NCI-H2029 (cell line): ENCODE results near the gene SEMA3C.
A peak's percentile ranks its signal among the peaks of the same experiment; 100 is the strongest.
"Not testable (repeated sequence)": the region's sequence is repeated elsewhere in the genome, so short reads cannot be mapped to it uniquely, and the experiment has no call there.

Experiments used
- DNase-seq: peaks from one replicate; lab custom pipeline; 2025; lab: John Stamatoyannopoulos, UW

Gene SEMA3C

DNA sequence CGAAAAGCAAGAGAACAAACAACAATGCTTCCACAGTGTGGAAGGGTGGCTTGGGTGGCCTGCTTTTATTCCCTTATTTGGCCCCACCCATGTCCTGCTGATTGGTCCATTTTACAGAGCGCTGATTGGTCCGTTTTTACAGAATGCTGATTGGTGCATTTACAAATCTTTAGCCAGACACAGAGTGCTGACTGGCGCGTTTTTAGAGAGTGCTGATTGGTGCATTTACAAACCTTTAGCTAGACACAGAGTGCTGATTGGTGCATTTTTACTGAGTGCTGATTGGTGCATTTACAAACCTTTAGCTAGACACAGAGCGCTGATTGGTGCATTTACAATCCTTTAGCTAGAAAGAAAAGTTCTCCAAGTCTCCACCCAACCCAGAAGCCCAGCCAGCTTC is 8.1 kb upstream of the SEMA3C start:
- not testable (repeated sequence) for DNase-seq

DNA sequence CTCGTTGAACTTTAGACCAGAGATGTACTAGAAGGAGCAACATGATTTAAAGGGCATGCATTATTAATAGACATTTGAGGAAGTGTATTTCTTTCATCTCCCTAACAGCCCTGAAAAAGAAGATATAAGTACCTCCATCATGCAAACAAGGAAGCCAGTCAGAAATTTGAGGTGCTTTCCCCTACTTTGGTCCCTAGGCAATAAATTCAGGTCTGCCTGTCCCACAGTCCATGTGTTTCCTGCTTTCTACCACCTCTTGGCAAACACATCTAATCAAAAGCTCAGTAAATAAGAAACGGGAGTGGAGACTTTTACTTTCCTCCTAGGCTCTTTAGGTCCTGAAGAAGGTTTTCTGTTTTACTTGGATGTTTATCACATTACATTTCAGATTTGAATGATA is 5.2 kb upstream of the SEMA3C start:
- no peak for DNase-seq

DNA sequence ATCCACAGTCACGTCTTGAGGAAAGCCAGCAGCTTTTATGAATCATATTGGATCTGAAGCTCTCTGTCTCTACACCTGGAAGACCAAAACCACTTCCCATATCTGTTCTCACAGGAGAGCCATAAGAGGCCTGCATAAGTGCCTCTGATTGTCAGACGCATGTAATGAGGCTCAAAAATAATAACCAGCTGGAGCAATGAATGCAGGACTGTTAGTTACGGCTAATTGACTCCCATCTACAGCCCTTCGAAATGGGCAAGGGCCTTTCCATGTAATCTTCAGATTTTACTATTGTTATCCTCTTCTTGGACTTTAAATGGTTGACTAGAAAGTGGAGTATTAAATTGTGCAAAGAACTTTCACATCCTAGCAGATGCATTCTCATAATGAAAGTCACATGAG is 4.4 kb upstream of the SEMA3C start:
- DNase-seq, result peak; percentile 77

DNA sequence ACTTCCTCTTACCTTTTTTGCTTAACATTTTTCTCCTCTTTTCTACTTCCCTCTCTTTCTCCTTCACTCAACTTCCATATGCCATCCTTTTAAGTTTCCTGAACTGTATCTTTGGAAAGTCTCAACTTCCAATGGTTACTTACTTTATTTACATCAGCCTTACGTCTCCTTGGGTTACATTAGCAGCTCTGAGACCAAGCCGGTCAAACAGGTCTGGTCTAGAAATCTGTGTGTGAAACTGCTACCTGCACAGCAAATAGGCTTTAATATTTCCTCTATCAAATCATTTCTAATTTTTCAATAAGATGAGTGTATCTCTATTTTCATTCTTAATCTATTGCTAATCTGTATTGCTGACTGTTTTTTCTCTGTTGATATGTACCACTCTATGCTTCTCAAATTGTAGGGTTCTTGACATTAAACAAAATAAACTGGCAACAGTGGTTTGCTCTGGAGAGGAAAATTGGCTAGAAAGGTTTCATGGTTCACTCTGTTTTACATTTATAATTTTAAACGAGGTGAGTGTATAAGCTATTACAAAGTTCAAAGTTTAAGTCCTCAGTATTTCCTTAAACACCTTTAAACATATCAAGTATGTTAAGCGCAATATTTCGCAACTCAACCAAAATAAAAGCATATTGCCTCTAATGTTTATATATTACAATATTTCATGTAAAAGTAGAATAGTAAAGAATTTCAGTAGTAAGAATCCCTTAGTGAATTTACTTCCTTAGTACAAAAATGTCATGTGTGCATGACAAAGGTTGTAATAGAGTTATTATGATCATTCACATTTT is 3.6 kb upstream of the SEMA3C start:
- DNase-seq, result no peak

DNA sequence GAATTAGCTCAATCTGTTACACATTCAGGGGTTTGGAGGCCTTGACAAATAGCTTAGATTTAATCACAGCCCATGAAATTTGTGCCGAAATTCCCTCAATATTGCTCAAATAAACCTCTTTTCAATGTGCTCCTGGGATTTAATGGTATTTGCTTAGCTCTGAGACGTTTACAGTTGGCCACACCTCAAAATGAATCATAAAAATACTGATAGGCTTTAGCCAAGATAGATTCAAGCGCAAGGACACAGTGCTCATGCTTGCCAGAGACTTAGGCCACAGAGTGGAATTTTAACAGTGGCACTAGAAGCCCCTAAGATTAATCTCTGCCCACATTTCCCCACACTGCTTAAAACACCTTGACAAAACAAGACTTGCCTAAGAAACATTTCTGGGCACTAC is 2.3 kb upstream of the SEMA3C start:
- no peak for DNase-seq

DNA sequence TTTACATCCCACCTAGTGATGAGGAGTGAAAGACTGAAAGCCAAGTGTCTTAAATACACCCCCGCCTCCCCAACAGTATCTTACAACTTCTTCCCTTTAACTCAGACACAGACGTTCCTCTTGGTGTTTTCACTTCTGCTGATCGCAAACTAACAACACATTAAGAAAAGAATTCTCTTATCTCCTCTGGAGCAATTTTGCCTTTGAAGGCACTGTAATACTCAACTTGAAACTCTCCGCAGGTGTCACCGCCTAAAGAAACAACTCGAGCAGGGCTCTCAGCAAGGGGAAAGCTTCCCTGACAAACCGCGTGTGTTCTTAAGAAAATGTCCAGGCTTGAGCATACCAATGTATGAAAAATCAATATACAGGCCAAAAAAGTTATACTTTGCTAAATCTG is 452 bp downstream of the SEMA3C start:
- no peak for DNase-seq

DNA sequence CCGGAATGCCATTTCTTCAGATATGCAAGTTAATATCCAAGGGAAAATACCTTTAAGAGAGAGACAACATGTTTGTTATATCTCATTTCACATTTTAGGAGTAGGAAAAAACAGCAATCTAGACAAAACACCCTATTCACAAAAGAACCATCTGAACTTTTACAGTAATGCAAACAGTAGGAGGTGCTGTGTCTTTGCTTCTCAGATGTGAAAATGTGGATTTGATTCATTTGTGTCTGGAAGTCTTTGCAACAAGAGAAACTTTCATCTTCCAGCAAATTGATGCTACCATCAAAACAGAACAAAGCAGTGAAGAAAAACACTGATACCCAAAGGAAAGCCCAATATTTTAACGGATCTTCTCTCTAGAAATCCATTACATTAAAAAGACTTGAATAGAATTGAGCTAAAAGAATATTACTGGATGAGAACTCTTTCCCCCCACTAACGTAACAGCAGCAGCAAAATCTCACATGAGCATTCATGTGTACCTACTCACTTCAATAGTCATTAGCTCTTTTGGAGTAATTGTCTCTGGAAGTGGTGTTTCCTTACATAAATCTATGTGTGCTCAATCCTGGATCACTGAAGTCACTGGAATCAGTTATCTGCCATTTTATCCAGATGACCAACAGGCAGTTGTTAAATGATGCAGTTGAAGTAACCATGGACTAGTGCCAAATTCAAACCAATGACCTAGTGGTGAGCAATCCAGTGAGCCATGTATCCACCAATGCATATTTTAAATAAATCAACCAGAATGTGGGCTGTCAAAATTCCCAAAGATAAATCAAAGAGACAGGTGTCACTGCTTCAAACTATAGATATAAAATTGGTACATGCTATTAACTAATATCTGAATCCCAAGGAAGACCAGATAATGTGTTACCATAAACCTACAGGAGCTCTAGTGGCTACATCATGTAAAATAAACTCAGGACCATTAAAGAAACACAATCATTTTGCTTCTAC is 1.8 kb downstream of the SEMA3C start:
- no peak for DNase-seq

DNA sequence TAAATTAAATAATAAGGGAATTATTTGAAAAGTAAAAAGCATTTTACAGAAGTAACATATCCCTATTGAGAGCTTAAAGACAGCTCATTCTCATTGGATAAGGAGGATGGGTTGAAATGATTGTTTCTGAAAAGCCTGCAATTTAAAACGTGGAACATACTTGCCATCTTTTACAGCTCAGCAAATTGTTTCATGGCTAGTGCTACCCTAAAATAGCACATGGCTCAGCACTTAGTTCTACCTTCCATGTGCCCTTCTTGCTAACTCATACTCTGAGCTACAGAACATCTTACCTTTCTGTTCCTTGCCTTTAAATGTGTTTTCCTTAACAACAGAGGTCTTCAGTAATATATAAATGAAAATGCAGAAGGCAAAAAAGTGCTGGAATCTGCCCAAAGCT is 8.6 kb downstream of the SEMA3C start:
- DNase-seq, result no peak

DNA sequence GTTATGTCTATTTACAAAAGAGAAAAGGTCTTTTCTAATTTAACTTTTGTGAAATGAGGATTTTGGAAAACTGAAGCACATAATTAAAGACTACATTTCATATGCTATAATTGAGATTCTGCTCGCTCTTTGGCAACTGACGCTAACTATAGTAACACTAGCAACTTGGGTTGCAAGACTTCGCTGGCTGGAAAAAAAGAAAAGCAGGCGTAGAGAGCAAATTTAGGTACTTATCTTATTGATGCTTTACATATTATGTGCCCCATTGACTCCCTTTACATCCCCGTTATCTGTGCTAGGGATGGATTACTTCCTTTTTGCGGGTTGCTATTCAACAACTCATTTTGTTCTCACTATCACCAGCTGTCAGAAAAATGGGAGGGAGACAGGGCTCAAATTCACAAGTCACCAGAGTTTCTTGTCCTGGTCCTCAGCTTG is 10.5 kb downstream of the SEMA3C start:
- no peak for DNase-seq

DNA sequence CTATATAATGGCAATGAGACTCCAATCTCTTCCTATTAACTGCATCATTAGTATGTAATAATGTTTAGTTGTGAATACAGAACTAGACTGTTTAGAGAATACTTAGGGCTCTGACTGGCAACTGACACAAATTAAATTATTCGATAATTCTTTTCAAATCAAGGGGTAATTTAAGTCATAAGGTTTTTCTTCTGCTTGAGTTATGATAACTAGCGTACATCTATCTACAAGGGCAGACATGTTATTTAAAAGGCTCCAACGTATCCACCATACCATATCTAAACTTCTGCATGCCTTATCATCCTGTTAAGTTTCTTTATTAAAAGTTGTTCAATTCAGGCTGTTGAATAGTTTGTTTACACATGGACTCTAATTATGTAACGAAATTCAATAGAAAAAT is 11.2 kb downstream of the SEMA3C start:
- no peak for DNase-seq

DNA sequence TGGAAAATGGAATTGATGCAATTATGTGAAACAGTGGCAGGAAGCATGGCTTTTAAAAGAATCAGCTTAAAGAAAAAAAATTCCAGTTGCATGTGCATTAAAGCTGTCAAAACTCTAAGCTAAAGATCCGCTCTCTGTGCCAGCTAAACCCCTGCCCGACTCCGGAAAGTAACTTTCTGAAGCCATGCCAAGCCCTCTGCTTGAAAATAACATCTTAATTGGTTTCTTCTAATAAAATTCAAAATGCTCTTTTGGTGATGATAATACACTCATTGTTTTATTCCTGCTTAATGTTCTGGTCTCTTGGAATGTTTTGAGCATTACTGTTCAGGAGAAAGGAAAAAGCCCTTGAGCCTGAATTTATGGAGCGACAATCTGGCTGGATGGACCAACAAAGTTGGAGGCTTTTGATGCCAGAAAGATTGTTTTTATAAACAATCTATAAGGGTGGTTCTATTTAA is 11.7 kb downstream of the SEMA3C start:
- no peak for DNase-seq

DNA sequence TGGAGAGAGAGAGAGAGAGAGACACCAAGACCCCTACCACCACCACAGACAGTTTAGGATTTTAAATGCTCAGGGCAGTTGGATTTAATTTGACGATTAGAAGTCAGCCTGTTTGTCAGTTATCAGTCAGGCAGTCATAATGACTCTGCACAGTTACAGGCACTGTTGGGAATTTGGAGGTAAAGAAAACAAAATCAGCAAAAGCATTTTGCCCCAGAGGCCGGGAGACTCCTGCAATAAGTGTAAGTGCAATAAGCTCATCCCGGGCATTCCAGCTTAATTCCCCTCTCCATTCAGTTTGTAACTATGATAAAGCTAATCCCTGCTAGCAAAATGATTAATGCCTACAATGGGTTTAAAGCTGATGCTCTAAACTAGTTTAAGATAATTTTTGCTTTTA is 13.5 kb downstream of the SEMA3C start:
- no peak for DNase-seq

DNA sequence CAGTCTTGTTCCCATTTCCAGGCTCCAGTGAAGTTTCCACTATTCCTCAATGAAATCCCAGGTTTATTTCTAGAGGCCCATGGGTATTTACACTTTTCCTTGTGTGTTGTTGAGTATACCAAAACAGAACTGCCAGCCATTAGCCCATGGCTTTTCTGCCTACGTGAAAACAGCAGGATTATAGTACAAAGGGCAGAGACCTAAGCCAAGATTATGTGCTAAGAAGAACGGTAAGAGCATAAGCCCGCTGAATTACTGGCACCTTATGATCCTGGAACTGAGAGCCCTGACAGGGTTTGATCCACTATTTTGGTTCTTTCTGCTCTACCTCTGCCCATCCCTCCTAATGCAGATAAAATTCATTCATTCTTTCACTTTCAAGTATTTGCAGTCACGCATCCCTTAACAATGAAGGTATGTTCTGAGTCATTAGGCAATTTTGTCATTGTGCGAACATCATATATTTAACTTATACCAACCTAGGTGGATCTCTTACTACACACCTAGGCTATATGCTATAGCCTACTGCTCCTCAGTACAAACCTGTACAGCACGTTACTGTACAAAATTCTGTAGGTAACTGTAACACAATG is 16.0 kb downstream of the SEMA3C start:
- no peak for DNase-seq

DNA sequence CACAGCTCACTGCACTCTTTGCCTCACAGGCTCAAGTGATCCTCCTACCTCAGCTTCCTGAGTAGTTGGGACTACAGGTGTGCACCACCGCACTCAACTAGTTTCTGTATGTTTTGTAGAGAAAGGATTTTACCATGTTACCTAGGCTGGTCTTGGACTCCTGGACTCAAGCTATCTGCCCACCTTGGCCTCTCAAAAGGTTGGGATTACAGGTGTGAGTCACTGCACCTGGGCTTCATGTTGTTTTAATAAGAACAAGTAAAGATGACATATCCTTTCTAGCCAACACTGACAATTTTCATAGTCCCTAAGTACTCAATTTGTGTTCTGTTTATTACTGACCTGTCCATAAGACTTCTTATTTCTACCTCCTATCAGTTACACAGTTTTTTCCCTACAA is 16.8 kb downstream of the SEMA3C start:
- DNase-seq, result no peak

DNA sequence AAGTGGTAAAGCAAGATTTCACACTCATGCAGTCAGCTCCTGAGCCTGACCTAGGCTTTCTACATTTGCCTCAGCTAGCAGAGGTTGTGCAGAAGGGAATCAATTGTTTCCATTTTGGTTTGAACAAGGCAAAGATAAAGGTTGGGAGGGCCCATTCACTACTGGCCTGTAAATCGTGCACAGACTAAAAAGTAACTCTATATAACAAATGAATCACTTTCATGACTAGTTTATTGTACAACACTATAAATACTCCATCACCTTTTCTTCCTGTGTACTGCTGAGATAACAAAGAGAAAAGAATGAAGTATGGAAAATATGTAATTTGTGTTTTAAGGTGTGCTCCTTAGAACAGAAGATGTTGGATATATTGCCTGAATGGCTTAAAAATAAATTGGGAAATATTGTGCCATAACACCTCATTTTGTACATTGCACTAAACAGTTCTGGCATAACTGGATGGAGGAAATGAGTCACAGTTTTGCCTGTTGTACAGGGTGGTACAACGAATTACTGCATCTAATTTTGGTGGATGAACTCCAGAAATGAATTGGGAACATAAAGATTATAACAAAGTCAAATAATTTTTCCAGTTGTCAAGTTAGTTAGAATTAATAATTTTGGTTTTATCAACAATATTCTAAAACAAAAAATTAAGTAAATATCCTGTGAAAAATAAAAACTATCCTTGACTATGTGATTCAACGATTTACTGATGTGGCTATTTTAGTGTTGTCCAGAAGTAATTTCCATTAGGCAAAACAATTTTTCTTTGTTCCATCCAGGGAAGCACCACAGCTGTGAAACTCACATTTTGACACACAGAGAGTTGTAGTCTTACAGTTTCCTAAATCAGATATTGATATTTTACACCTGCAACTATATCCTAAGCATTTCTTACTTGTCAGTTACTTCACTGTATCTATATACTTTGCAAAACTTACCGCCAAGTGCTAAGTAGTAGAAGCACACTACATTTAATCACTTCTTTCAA is 18.0 kb downstream of the SEMA3C start:
- no peak for DNase-seq

DNA sequence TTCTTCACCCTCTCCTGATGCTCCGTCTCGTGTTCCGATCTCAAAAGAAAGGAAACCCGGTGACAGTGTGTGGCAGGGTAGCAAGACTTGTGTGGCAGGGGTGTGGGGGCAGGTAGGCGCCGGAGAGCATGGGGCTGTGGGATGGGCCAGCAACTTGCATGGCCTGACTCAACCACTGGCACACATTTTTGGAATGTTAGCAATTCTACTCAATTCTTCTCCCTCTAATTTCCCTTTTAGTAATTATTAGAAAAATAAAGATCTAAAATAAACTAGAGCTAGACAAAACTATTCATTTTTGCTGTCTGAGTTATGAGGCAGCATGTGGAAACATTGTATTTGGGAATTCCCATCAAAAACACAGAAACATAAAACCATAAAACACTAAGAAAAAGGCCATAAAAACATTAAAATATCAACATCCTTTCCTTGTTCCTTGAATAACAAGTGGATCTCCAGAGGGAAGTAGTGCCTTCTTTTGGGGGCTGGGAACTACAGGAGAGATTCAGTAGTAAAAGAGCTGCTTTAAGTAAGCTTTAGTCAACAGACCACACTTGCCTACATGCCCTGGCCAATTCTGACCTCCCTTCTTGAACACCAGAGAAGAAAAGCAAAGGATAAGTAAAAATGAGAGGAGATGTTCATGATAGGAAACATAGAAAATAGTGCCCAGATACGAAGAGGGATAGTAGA is 21.8 kb downstream of the SEMA3C start:
- DNase-seq, result no peak

DNA sequence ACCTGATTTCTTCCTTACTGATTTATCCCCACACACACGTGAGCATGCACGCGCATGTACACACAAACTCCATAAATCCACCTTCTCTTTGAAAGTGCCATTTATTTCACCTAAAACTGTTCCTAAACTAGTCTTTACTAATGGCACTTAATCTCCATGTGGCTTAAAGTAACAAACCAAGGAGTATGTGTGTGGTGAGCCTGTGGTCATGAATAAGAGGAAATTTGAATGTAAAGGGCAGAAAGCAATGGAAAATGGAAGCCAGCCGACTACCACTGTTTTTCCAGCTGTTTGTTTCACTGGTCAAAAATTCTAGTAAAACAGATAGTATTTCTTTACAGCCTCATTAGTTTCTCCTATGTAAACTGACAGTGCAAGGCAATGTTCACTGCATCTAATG is 23.8 kb downstream of the SEMA3C start:
- DNase-seq, result no peak

DNA sequence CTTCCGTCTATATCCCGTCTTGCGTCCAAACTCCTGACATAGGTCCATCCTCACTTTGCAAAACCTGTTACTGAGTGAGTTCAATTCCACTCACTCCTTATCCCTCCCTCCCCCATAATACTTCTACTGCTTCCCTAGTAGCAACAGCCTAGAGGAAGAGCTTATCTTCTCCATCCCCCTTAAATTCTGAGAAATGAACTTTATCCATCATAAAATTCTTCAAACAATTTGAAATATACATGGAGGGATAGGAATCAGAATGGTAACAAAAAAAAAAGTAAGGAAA is 27.6 kb downstream of the SEMA3C start:
- no peak for DNase-seq

DNA sequence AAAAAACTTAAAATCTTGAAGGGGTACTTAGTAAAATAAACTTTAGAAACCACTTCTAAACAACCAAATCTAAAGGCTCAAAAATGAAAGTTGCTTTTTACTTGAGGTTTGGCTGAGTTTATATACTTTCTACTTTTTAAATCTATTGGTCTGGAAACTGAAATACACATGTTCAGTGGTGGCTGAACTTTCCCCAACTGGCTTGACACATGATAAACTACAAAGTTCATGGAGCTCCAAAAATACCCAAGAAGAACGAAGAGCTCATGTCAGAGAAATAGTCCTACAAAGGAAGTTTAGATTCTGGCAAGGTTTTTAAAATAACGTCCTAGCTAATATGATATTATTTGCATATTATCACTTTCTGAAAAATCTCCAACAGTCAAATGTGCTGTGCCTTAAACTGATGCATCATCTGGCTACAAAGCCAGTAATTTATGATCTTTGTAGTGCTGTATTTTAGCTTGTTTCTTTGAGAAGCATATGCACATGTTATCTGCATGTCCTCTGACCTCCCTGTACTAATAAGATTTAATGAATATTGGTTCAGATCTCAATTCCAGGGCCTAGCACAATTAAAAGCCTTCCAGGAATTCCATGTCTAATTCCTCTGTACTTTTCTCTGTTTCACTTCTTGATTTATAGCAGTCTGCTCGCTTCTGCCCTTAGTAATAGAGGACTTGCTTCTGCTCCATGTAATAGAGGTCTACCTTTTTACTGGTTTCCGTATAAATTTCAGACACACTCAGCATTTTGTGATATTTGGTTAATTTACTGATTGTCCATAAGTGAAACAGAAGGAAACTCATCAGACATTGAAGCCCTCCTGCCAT is 28.2 kb downstream of the SEMA3C start:
- no peak for DNase-seq

DNA sequence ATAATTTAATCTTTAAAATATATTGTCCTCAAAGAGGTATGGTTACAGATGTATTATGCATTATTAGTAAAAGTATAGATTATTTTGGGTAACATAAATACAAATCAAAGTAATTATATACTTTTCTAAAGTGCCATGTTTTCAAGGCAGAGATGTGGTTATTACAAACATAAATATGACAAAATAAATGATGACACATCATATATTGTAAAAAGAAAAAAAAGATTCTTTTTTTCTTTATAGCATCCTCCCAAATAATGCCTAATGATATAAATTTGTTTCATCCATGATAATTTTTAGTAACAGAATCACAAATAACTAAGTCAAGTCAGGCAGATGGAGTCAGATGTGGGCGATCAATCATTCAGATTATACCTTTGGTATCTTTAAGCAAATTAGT is 29.3 kb downstream of the SEMA3C start:
- DNase-seq, result no peak
